HFFc6 (cell line): ENCODE measurements around the gene OTUD5. TPM values are rescaled to one million over a fixed set of nuclear protein-coding genes. Genes with fewer than 3 reads are reported as not detected.

ENCODE experiments used
- DNase-seq: peaks from one replicate; pipeline ENCODE4 v3.0.0-alpha.2; 2018
- H3K27ac Mint-ChIP-seq: 2 replicates; pipeline ENCODE4 v1.8.0; 2020; ENCODE audit warnings: mild to moderate bottlenecking, mixed read lengths
- H3K27me3 Mint-ChIP-seq: 2 replicates; pipeline ENCODE4 v1.8.0; 2021; ENCODE audit warnings: mild to moderate bottlenecking, moderate library complexity, mixed read lengths; ENCODE audit not compliant: insufficient read depth
- H3K36me3 Mint-ChIP-seq: 2 replicates; pipeline ENCODE4 v1.8.0; 2021; ENCODE audit warnings: low read depth, mixed read lengths
- H3K4me1 Mint-ChIP-seq: 2 replicates; pipeline ENCODE4 v1.8.0; 2020; ENCODE audit warnings: low read depth, mixed read lengths
- H3K4me3 Mint-ChIP-seq: 2 replicates; pipeline ENCODE4 v1.8.0; 2020; ENCODE audit warnings: mild to moderate bottlenecking, moderate library complexity, mixed read lengths
- H3K9me3 Mint-ChIP-seq: 2 replicates; pipeline ENCODE4 v1.8.0; 2020; ENCODE audit warnings: mild to moderate bottlenecking, mixed read lengths
- CTCF ChIP-seq: fragments of 200-600 bp; sonication (generic); IDR thresholded peaks from 2 replicates; pipeline ENCODE4 v1.5.0; 2021; ENCODE audit warnings: antibody characterized with exemption, mild to moderate bottlenecking
- total RNA-seq, 6 experiments: library from RNA; stranded (reverse); fragmentation: NEBNext Ultra II Directional; extraction: Animal tissue kit (Norgen Biotek cat#: 25700); gene quantifications; 2 replicates in 1 of 6; 3 replicates in 5 of 6; pipeline ENCODE4 v1.2.3, GENCODE V29; 2021

OTUD5 gene
- total RNA-seq, 6 experiments from 2014 or later, result 47.6 to 55.0 (median 52.7) TPM

GRCh38 chrX:48972220-48973164 lies 15.1 kb upstream of the OTUD5 start:
- DNase-seq, result peak; percentile 33
- Mint-ChIP-seq H3K4me3 (peak overlapping the region; percentile 85), H3K9me3 (no peaks in the 10 kb centered on the region)

GRCh38 chrX:48971249-48972219 lies 14.1 kb upstream of the OTUD5 start, which contains the start of gene KCND1:
Gene KCND1, minus strand, starts transcription at chrX:48971844. Its CDS starts 1,573 bp downstream, at chrX:48970271.
- Mint-ChIP-seq H3K27me3 (no peaks in the 10 kb centered on the region; the same call in 1 of the 2 replicates), H3K4me1 (peaks cover 25% of the 10 kb centered on the region), H3K27ac (peak within 1 kb of the TSS; percentile 46), H3K4me3 (peak within 1 kb of the TSS; percentile 85), H3K36me3 (peaks cover 5% of the 10 kb centered on the region), H3K9me3 (no peaks in the 10 kb centered on the region)
- peak; percentile 37 for DNase-seq
- no peak for TF ChIP-seq CTCF

More at GRCh38 chrX:48972220-48973164, 15.1 kb upstream of the OTUD5 start:
- H3K4me1 Mint-ChIP-seq, result peaks cover 18% of the 10 kb centered on the region
- peaks cover 5% of the 10 kb centered on the region for H3K36me3 Mint-ChIP-seq
- peak overlapping the region; percentile 36 for H3K27ac Mint-ChIP-seq
- no peaks in the 10 kb centered on the region; the same call in 1 of the 2 replicates for H3K27me3 Mint-ChIP-seq
- TF ChIP-seq CTCF, result peak; percentile 77

GRCh38 chrX:48969471-48969870 lies 12.1 kb upstream of the OTUD5 start:
- Mint-ChIP-seq H3K27me3 (no peaks in the 10 kb centered on the region; the same call in 1 of the 2 replicates), H3K4me1 (peaks cover 25% of the 10 kb centered on the region), H3K4me3 (no peak overlapping the region), H3K36me3 (no peaks in the 10 kb centered on the region; the same call in 1 of the 2 replicates), H3K27ac (no peak overlapping the region), H3K9me3 (no peaks in the 10 kb centered on the region)
- no peak for TF ChIP-seq CTCF
- no peak for DNase-seq

- Mint-ChIP-seq H3K27ac (no peak overlapping the region), H3K36me3 (no peaks in the 10 kb centered on the region), H3K4me1 (peaks cover 24% of the 10 kb centered on the region), H3K27me3 (no peaks in the 10 kb centered on the region; the same call in 1 of the 2 replicates), H3K9me3 (no peaks in the 10 kb centered on the region), H3K4me3 (no peak overlapping the region)
- DNase-seq, result no peak
- no peak for TF ChIP-seq CTCF
Measured at GRCh38 chrX:48968377-48968776, 11.0 kb upstream of the OTUD5 start.
